Chondrocyte (in vitro differentiated cells): ENCODE data around the gene SMIM35. TPM values are rescaled to one million over a fixed set of nuclear protein-coding genes. Genes with fewer than 3 reads are reported as not detected.
A peak's percentile ranks its signal among the peaks of the same experiment; 100 is the strongest.

Experiments
- DNase-seq: peaks from one replicate; pipeline ENCODE4 v3.0.0; 2021; ENCODE audit warnings: mixed read lengths, low spot score
- H3K27ac Mint-ChIP-seq: one replicate; pipeline ENCODE4 v1.8.0; 2021; ENCODE audit warnings: mild to moderate bottlenecking, moderate library complexity, mixed read lengths; ENCODE audit not compliant: unreplicated experiment
- H3K27me3 Mint-ChIP-seq: 2 replicates; pipeline ENCODE4 v1.8.0; 2021; ENCODE audit warnings: low read depth, mixed read lengths
- H3K36me3 Mint-ChIP-seq: 2 replicates; pipeline ENCODE4 v1.8.0; 2021; ENCODE audit warnings: low read depth, mixed read lengths
- H3K4me1 Mint-ChIP-seq: 2 replicates; pipeline ENCODE4 v1.8.0; 2021; ENCODE audit warnings: low read depth, mild to moderate bottlenecking, mixed read lengths
- H3K4me3 Mint-ChIP-seq: one replicate; pipeline ENCODE4 v1.8.0; 2021; ENCODE audit warnings: mild to moderate bottlenecking, moderate library complexity, mixed read lengths; ENCODE audit not compliant: unreplicated experiment
- H3K9me3 Mint-ChIP-seq: 2 replicates; pipeline ENCODE4 v1.8.0; 2021; ENCODE audit warnings: low read depth, mixed read lengths
- CTCF ChIP-seq: fragments of 200-600 bp; sonication (generic); IDR thresholded peaks from 2 replicates; pipeline ENCODE4 v1.5.0; 2021; ENCODE audit warnings: antibody characterized with exemption, mild to moderate bottlenecking, moderate library complexity
- total RNA-seq: library from RNA; stranded (reverse); gene quantifications from 3 replicates; pipeline ENCODE4 v1.2.1, GENCODE V29; 2021

Gene SMIM35
- total RNA-seq, 1 donor from 2014 or later = not detected

- H3K9me3 Mint-ChIP-seq = no peaks in the 10 kb centered on the region
- peaks cover 39% of the 10 kb centered on the region for H3K27me3 Mint-ChIP-seq
- peaks cover 2% of the 10 kb centered on the region for H3K4me1 Mint-ChIP-seq
- H3K36me3 Mint-ChIP-seq = no peaks in the 10 kb centered on the region
- peak; percentile 34 for DNase-seq
- H3K27ac Mint-ChIP-seq = no peak overlapping the region
- no peak overlapping the region for H3K4me3 Mint-ChIP-seq
- no peak for TF ChIP-seq CTCF
These were observed 27.5 kb upstream of the SMIM35 start for GRCh38 chr11:118114266-118114665.

DNA sequence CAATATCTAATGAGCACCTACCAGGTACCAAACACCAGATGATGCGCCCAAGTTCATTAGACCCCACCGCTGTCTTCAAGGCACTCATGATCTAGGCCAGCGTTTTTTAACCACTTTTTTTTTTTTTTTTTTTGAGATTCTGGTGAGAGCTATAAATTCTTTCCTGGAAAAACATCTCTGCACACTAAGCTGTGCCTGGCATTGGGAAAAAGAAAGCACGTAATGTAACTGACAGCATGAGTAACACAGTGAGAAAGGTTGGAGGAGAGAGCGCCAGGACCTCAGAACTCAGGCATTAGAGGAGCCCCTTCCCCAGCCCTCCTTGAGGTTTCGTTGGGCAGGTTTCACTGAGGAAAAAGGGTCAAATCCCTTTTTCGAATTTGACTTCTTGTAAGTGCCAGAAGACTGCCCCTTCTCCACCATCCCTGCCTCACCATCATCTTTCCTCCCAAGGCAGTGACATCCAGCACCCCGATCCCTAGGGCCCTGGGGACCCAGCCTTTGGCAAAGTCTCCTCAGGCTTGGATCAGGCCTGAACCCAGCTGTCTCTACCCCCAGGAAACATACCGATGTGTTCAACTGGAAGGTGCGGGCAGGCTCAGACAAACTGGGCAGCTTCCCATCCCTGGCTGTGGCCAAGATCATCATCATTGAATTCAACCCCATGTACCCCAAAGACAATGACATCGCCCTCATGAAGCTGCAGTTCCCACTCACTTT is 26.1 kb upstream of the SMIM35 start:
- no peaks in the 10 kb centered on the region for H3K9me3 Mint-ChIP-seq
- no peak overlapping the region for H3K27ac Mint-ChIP-seq
- DNase-seq = peak; percentile 24
- H3K27me3 Mint-ChIP-seq = peaks cover 30% of the 10 kb centered on the region
- H3K36me3 Mint-ChIP-seq = no peaks in the 10 kb centered on the region
- no peak for TF ChIP-seq CTCF
- H3K4me1 Mint-ChIP-seq = peaks cover 2% of the 10 kb centered on the region
- no peak overlapping the region for H3K4me3 Mint-ChIP-seq

GRCh38 chr11:118111744-118112035 is 24.9 kb upstream of the SMIM35 start:
- no peaks in the 10 kb centered on the region for H3K9me3 Mint-ChIP-seq
- DNase-seq = no peak
- H3K27me3 Mint-ChIP-seq = peaks cover 26% of the 10 kb centered on the region
- no peak overlapping the region for H3K27ac Mint-ChIP-seq
- H3K36me3 Mint-ChIP-seq = no peaks in the 10 kb centered on the region
- no peak overlapping the region for H3K4me3 Mint-ChIP-seq
- no peak for TF ChIP-seq CTCF
- H3K4me1 Mint-ChIP-seq = peaks cover 6% of the 10 kb centered on the region

DNA sequence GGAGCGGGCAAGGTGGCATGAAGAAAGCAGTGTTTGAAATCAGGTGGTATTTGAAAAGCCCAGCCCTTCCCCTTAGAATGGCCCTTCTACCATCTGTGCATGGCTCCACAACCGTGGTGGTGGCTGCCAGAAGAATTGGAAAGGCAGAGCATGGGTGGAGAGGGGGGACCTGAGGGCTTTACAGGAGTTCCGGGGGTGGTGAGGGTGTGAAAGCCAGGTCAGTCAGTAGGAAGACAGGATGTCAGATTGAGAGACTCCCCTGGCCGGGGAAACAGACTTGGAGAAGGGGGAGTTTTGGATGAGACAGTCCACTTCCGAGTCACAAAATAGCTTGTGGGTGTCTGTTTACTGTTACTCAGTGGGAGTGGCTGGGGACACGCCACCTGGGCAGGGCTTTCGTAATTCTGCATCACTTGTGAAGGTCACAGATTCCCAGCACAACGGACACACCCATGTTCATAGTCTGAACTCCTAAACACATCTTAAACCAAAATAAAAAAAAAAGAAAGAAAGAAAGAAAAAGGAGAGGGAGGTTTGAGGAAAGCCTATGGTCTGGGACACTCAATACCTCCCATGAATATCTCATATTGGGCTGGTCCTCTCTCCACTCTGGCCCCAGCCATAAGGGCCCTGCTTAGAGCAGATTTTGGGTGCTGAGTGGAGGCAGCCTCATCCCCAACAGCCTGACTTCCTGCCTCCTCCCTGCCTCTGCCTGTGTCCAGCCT is 24.4 kb upstream of the SMIM35 start:
- no peak for TF ChIP-seq CTCF
- no peaks in the 10 kb centered on the region for H3K9me3 Mint-ChIP-seq
- peaks cover 6% of the 10 kb centered on the region for H3K4me1 Mint-ChIP-seq
- no peaks in the 10 kb centered on the region for H3K36me3 Mint-ChIP-seq
- H3K27ac Mint-ChIP-seq = no peak overlapping the region
- no peak overlapping the region for H3K4me3 Mint-ChIP-seq
- H3K27me3 Mint-ChIP-seq = peaks cover 26% of the 10 kb centered on the region
- DNase-seq = no peak

DNA sequence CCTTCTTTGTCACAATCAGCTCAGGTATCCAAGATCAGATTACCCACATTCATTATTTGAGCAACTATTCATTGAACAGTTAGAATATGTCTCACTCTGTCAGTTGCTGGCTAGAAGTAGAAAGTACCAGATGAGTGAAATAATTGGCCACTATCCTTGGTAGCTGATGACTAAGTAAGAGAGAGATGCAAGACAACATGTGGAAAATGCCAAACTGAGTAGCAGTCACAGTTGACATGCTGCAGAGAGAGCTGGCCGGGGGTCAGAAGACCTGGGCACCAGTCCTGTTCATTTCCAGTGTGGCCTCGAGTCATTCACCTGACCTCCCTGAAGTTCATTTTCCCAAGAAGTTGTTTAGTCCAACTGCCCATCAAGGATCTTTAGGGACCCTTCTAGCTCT is 22.5 kb upstream of the SMIM35 start:
- no peak for TF ChIP-seq CTCF
- Mint-ChIP-seq H3K27ac (no peak overlapping the region), H3K4me1 (peaks cover 6% of the 10 kb centered on the region), H3K4me3 (no peak overlapping the region), H3K9me3 (no peaks in the 10 kb centered on the region), H3K27me3 (peaks cover 18% of the 10 kb centered on the region), H3K36me3 (no peaks in the 10 kb centered on the region)
- DNase-seq = peak; percentile 41
